ENCODE measurements around the gene MED8.

- TF ChIP-seq EGR1 (IDR thresholded peaks at IDR 0.05) = no peak
- no peak for TF ChIP-seq EP300 (IDR thresholded peaks at IDR 0.05; ENCODE audit: borderline replicate concordance)
- TF ChIP-seq CREB1 (IDR thresholded peaks at IDR 0.05; ENCODE audit: low read depth) = no peak
- no peak for TF ChIP-seq TCF12 (IDR thresholded peaks at IDR 0.05; ENCODE audit: low read depth)
- no peak for TF ChIP-seq YY1 (IDR thresholded peaks at IDR 0.05; ENCODE audit: low read depth)
- no peak for TF ChIP-seq TAF1 (IDR thresholded peaks at IDR 0.05; ENCODE audit: low read depth)
- TF ChIP-seq MAX (IDR thresholded peaks at IDR 0.05) = no peak
- TF ChIP-seq REST (IDR thresholded peaks at IDR 0.05; ENCODE audit: low read depth) = no peak
These were observed 16.3 kb upstream of the MED8 start for GRCh38 chr1:43405876-43406234.

All from Ishikawa (cell line).